GM12878 (cell line): ENCODE measurements around the gene NKX1-2. TPM values are rescaled to one million over a fixed set of nuclear protein-coding genes. Genes with fewer than 3 reads are reported as not detected.

ENCODE experiments used
- ATAC-seq: fragments of 200-7000 bp; cut with Tn5 transposase; 3 replicates; pipeline ENCODE4 v1.9.1; 2020; ENCODE audit warnings: mild to moderate bottlenecking, moderate library complexity
- BruUV-seq: library from RNA; stranded (reverse); fragments of 400-500 nt; replicated peaks from 2 replicates; lab custom pipeline; 2021; lab: Mats Ljungman, UMichigan
- CTCF ChIA-PET: fragments of 300-600 bp; sonication (Branson Sonifier 250); formaldehyde crosslinking; extraction: SDS; loops from one replicate; lab custom pipeline; 2021; ENCODE audit warnings: inconsistent platforms; lab: Yijun Ruan, JAX
- POLR2A ChIA-PET: fragments of 350-600 bp; formaldehyde crosslinking; extraction: SDS; loops from one replicate; lab custom pipeline; 2021; ENCODE audit warnings: inconsistent platforms; lab: Charles Lee
- RAD21 ChIA-PET: fragments of 300-600 bp; sonication (Branson Sonifier 250); formaldehyde crosslinking; loops from one replicate; lab custom pipeline; 2023; ENCODE audit warnings: antibody characterized with exemption; ENCODE audit not compliant: unreplicated experiment; lab: Charles Lee
- SMC1A ChIA-PET: fragments of 300-600 bp; sonication (Branson Sonifier 250); formaldehyde crosslinking; loops from one replicate; lab custom pipeline; 2023; ENCODE audit not compliant: unreplicated experiment, uncharacterized antibody; lab: Charles Lee
- DNase-seq: peaks from one replicate; pipeline ENCODE4 v3.0.0-alpha.2; 2011; ENCODE audit warnings: low read depth, low spot score
- FAIRE-seq: peaks from 3 replicates; lab custom pipeline; 2011; peaks lifted over from hg19 to GRCh38; lab: Jason Lieb, UNC
- H2AFZ ChIP-seq: 2 replicates; pipeline ENCODE4 v1.6.0; 2011; ENCODE audit warnings: low read depth, low read length, control low read depth; ENCODE audit not compliant: control insufficient read depth
- H3K27ac ChIP-seq: 2 replicates; pipeline ENCODE4 v1.5.1; 2011; ENCODE audit warnings: control low read depth; ENCODE audit not compliant: control insufficient read depth, insufficient read depth
- H3K27me3 ChIP-seq, 2 experiments: replicated peaks in 1 of 2; 2 replicates each; pipeline versions ENCODE4 v1.6.0 to v1.6.1; 2011; ENCODE audit warnings: low read length in 1 of 2; ENCODE audit not compliant: control insufficient read depth in 2 of 2, insufficient read depth in 2 of 2
- H3K36me3 ChIP-seq, 2 experiments: 2 replicates each; pipeline ENCODE4 v1.5.1; 2011; ENCODE audit warnings: low read length in 1 of 2; ENCODE audit not compliant: control insufficient read depth in 2 of 2, insufficient read depth in 2 of 2
- H3K4me1 ChIP-seq: 2 replicates; pipeline ENCODE4 v1.6.1; 2011; ENCODE audit warnings: mild to moderate bottlenecking, low read length, moderate library complexity, mixed read lengths; ENCODE audit not compliant: control insufficient read depth, insufficient read depth
- H3K4me2 ChIP-seq: 2 replicates; pipeline ENCODE4 v1.6.0; 2011; ENCODE audit warnings: control low read depth; ENCODE audit not compliant: control insufficient read depth, insufficient read depth
- H3K4me3 ChIP-seq: fragments of 200-600 bp; sonication (generic); 2 replicates; pipeline ENCODE4 v1.5.1; 2016
- H3K79me2 ChIP-seq: 2 replicates; pipeline ENCODE4 v1.6.0; 2011; ENCODE audit warnings: low read length; ENCODE audit not compliant: control insufficient read depth, insufficient read depth
- H3K9ac ChIP-seq: 2 replicates; pipeline ENCODE4 v1.8.0; 2011; ENCODE audit warnings: low read length, control low read depth, mixed read lengths; ENCODE audit not compliant: control insufficient read depth, insufficient read depth
- H3K9me3 ChIP-seq: replicated peaks from 3 replicates; pipeline ENCODE4 v1.5.1; 2011; ENCODE audit warnings: mild to moderate bottlenecking, low read length; ENCODE audit not compliant: control insufficient read depth, insufficient read depth
- H4K20me1 ChIP-seq: 2 replicates; pipeline ENCODE4 v1.6.0; 2011; ENCODE audit not compliant: control insufficient read depth, insufficient read depth
- ASH2L ChIP-seq: fragments of 300-600, 200-600 bp; sonication (generic); IDR thresholded peaks from 2 replicates; pipeline ENCODE4 v1.6.1; 2017; ENCODE audit warnings: low read depth, mild to moderate bottlenecking, borderline replicate concordance
- FOXM1 ChIP-seq: IDR thresholded peaks from 2 replicates; pipeline ENCODE4 v1.6.1; 2012; ENCODE audit warnings: low read depth, mild to moderate bottlenecking, inconsistent platforms, low read length, moderate library complexity
- IKZF1 ChIP-seq: fragments of 450-650 bp; conservative IDR thresholded peaks from 2 replicates; pipeline ENCODE4 v1.6.1; 2017; ENCODE audit warnings: antibody characterized with exemption, mild to moderate bottlenecking
- MEF2B ChIP-seq: fragments of 450-650 bp; IDR thresholded peaks from 2 replicates; pipeline ENCODE4 v1.6.1; 2018; ENCODE audit warnings: mild to moderate bottlenecking, moderate library complexity; ENCODE audit not compliant: partially characterized antibody, poor library complexity, severe bottlenecking
- TARDBP ChIP-seq: IDR thresholded peaks from 2 replicates; pipeline ENCODE4 v1.6.1; 2016; ENCODE audit warnings: borderline replicate concordance
- TCF12 ChIP-seq: IDR thresholded peaks from 2 replicates; pipeline ENCODE4 v1.6.1; 2011; ENCODE audit warnings: low read depth, mild to moderate bottlenecking, low read length
- WGBS: methylation state at CpG from one replicate; pipeline ENCODE4 v1.1.6; 2016; ENCODE audit warnings: low lambda C conversion rate; ENCODE audit not compliant: insufficient replicate concordance, insufficient coverage; ENCODE audit errors: missing lambda C conversion rate; 5-methylcytosine and 5-hydroxymethylcytosine counted together
- in situ Hi-C: fragments of 300-500 bp; cut with MboI; formaldehyde crosslinking; loops from 9 replicates; pipeline ENCODE4 v1.14.3; 2018; ENCODE audit warnings: mixed read lengths
- intact Hi-C: fragments of 100-400 bp; cut with micrococcal nuclease; formaldehyde crosslinking; loops from one replicate; pipeline ENCODE4 v1.14.2; 2022; ENCODE audit not compliant: unreplicated experiment
- polyA plus RNA-seq, 11 experiments: library from polyadenylated mRNA; depleted of rRNA in 4 of 11; unstranded in 6 of 11; stranded (reverse) in 5 of 11; fragments of >200 nt; fragmentation: Nextera tagmentation in 4 of 11; fragmentation: Illumina TruSeq in 1 of 11; extraction: Ambion mirVana in 4 of 11; extraction: Trizol in 1 of 11; gene quantifications; 1 replicate in 1 of 11; 2 replicates in 10 of 11; pipeline versions ENCODE4 v1.2.1 to v1.2.3, GENCODE V29; 2011 to 2016; ENCODE audit warnings: inconsistent platforms in 2 of 11, missing spikeins in 2 of 11, low read depth in 1 of 11
- total RNA-seq, 4 experiments: library from RNA; depleted of rRNA in 3 of 4; stranded (reverse); fragments of >200 nt in 3 of 4; fragmentation: Illumina TruSeq in 1 of 4; extraction: Trizol in 1 of 4; gene quantifications; 2 replicates each; pipeline versions ENCODE4 v1.2.1 to v1.2.3, GENCODE V29; 2013 to 2021

Gene NKX1-2
- total and polyA plus RNA-seq, 10 of the 15 experiments (the other 5 are each of a cell fraction or from before 2014, with no cell fraction given), result not detected

GRCh38 chr10:124425227-124425962 is 24.4 kb downstream of the NKX1-2 start:
- in situ Hi-C loops (no loop called here), intact Hi-C loops (no loop called here)
- Histone ChIP-seq H4K20me1 (no peaks in the 10 kb centered on the region), H3K79me2 (no peaks in the 10 kb centered on the region)
- no peak for ATAC-seq
- no peak for DNase-seq
- TF ChIP-seq FOXM1 (no peak), IKZF1 (no peak)
- TF ChIP-seq, all 136 proteins: peak for 0
- Histone ChIP-seq H3K4me3 (no peak overlapping the region), H3K36me3 (no peaks in the 10 kb centered on the region), H2AFZ (no peak overlapping the region), H3K4me2 (no peak overlapping the region), H3K4me1 (no peaks in the 10 kb centered on the region), H3K27me3 (0 out of 4 replicates have a peak, but pooled peaks cover 0 to 4% of the 10 kb centered on the region in 2 experiments), H3K9me3 (no peaks in the 10 kb centered on the region), H3K9ac (no peak overlapping the region), H3K27ac (no peak overlapping the region)
- 68% methylated on average over 4 of the region's 4 CpGs for WGBS
- ChIA-PET CTCF (no interaction called here), RAD21 (no interaction called here), POLR2A (interaction anchor here (0.6 to 0.7 kb wide), 2 partner anchors 12 to 797 kb away, joined by 3 read pairs; no protein-coding TSS in a partner anchor), SMC1A (no interaction called here)
- FAIRE-seq, result no peak
- BruUV-seq, result no TSS peak

- Histone ChIP-seq H3K9me3 (no peaks in the 10 kb centered on the region; the same call in 2 of the 3 replicates), H3K79me2 (no peaks in the 10 kb centered on the region), H3K27me3 (0 out of 4 replicates have a peak, but pooled peaks cover 0 to 6% of the 10 kb centered on the region in 2 experiments), H3K4me1 (no peaks in the 10 kb centered on the region), H3K4me3 (no peak overlapping the region), H3K4me2 (no peak overlapping the region), H3K27ac (no peak overlapping the region), H4K20me1 (no peaks in the 10 kb centered on the region), H3K36me3 (no peaks in the 10 kb centered on the region), H3K9ac (no peak overlapping the region), H2AFZ (no peak overlapping the region)
- FAIRE-seq (no peak), DNase-seq (no peak), ATAC-seq (no peak)
- RAD21 ChIA-PET, result no interaction called here
- no peak for TF ChIP-seq TCF12
- TF ChIP-seq ASH2L, result no peak
- TF ChIP-seq MEF2B, result no peak
- TF ChIP-seq TARDBP, result no peak
- intact Hi-C loops, result no loop called here
- WGBS, result 14% methylated on average over 5 of the region's 5 CpGs
- POLR2A ChIA-PET, result no interaction called here
- CTCF ChIA-PET, result interaction anchor here (1.4 kb wide), 1 partner anchor 10 kb away, joined by 3 read pairs; no protein-coding TSS in a partner anchor
- SMC1A ChIA-PET, result no interaction called here
- in situ Hi-C loops, result no loop called here
- no TSS peak for BruUV-seq
Observed at GRCh38 chr10:124423813-124424212, 26.0 kb downstream of the NKX1-2 start.
